Glutamatergic neuron (in vitro differentiated cells): ENCODE results near the gene AHDC1. TPM values are rescaled to one million over a fixed set of nuclear protein-coding genes. Genes with fewer than 3 reads are reported as not detected.

Experiments
- DNase-seq: peaks from one replicate; pipeline ENCODE4 v3.0.0; 2022
- H3K27ac Mint-ChIP-seq: one replicate; pipeline ENCODE4 v1.8.0; 2020; ENCODE audit warnings: mild to moderate bottlenecking, mixed read lengths, inconsistent platforms; ENCODE audit not compliant: unreplicated experiment
- H3K27me3 Mint-ChIP-seq: one replicate; pipeline ENCODE4 v1.8.0; 2020; ENCODE audit warnings: mild to moderate bottlenecking, moderate library complexity, mixed read lengths, inconsistent platforms; ENCODE audit not compliant: unreplicated experiment
- H3K36me3 Mint-ChIP-seq: one replicate; pipeline ENCODE4 v1.8.0; 2020; ENCODE audit warnings: mild to moderate bottlenecking, mixed read lengths, inconsistent platforms; ENCODE audit not compliant: unreplicated experiment
- H3K4me1 Mint-ChIP-seq: one replicate; pipeline ENCODE4 v1.8.0; 2020; ENCODE audit warnings: mild to moderate bottlenecking, low read depth, mixed read lengths, inconsistent platforms; ENCODE audit not compliant: unreplicated experiment
- H3K4me3 Mint-ChIP-seq: one replicate; pipeline ENCODE4 v1.8.0; 2020; ENCODE audit warnings: mild to moderate bottlenecking, mixed read lengths, inconsistent platforms; ENCODE audit not compliant: unreplicated experiment
- H3K9me3 Mint-ChIP-seq: one replicate; pipeline ENCODE4 v1.8.0; 2020; ENCODE audit warnings: mild to moderate bottlenecking, moderate library complexity, mixed read lengths, inconsistent platforms; ENCODE audit not compliant: unreplicated experiment
- CTCF ChIP-seq: fragments of 200-600 bp; sonication (generic); IDR thresholded peaks from one replicate; pipeline ENCODE4 v1.5.0; 2021; ENCODE audit not compliant: partially characterized antibody, unreplicated experiment
- total RNA-seq: library from RNA; stranded (reverse); fragmentation: NEBNext Ultra II Directional; extraction: Animal tissue kit (Norgen Biotek cat#: 25700); gene quantifications from one replicate; pipeline ENCODE4 v1.2.1, GENCODE V29; 2021; ENCODE audit not compliant: unreplicated experiment

Gene AHDC1
- total RNA-seq, 1 donor from 2014 or later, result 131 TPM

- TF ChIP-seq CTCF, result peak; percentile 4
- H3K9me3 Mint-ChIP-seq, result peaks cover 35% of the 10 kb centered on the region
- DNase-seq, result no peak
- no peaks in the 10 kb centered on the region for H3K36me3 Mint-ChIP-seq
- H3K4me3 Mint-ChIP-seq, result peak overlapping the region; percentile 30
- H3K27ac Mint-ChIP-seq, result peak overlapping the region; percentile 91
- H3K4me1 Mint-ChIP-seq, result peaks cover 65% of the 10 kb centered on the region
- H3K27me3 Mint-ChIP-seq, result peaks cover 26% of the 10 kb centered on the region
Observed at GRCh38 chr1:27523337-27524020, 80.5 kb downstream of the AHDC1 start.

- TF ChIP-seq CTCF, result peak; percentile 13
- Mint-ChIP-seq H3K9me3 (peaks cover 32% of the 10 kb centered on the region), H3K27ac (peak overlapping the region; percentile 91), H3K36me3 (no peaks in the 10 kb centered on the region), H3K27me3 (peaks cover 25% of the 10 kb centered on the region), H3K4me1 (peaks cover 67% of the 10 kb centered on the region), H3K4me3 (peak overlapping the region; percentile 72)
- DNase-seq, result peak; percentile 61
Observed at GRCh38 chr1:27522432-27523336, 81.3 kb downstream of the AHDC1 start.

GRCh38 chr1:27521861-27522431, 82.0 kb downstream of the AHDC1 start:
- Mint-ChIP-seq H3K4me1 (peaks cover 66% of the 10 kb centered on the region), H3K36me3 (no peaks in the 10 kb centered on the region), H3K27ac (peak overlapping the region; percentile 91)

GRCh38 chr1:27521336-27521831, 82.6 kb downstream of the AHDC1 start:
- Mint-ChIP-seq H3K36me3 (no peaks in the 10 kb centered on the region), H3K4me1 (peaks cover 61% of the 10 kb centered on the region), H3K4me3 (no peak overlapping the region), H3K27ac (peak overlapping the region; percentile 91), H3K9me3 (peaks cover 27% of the 10 kb centered on the region), H3K27me3 (peaks cover 20% of the 10 kb centered on the region)
- no peak for TF ChIP-seq CTCF
- no peak for DNase-seq

More at GRCh38 chr1:27521861-27522431, 82.0 kb downstream of the AHDC1 start:
- DNase-seq, result no peak
- Mint-ChIP-seq H3K9me3 (peaks cover 32% of the 10 kb centered on the region), H3K4me3 (peak overlapping the region; percentile 13), H3K27me3 (peaks cover 25% of the 10 kb centered on the region)
- TF ChIP-seq CTCF, result no peak
